Measurements from ENCODE around the gene CFL1. TPM values are rescaled to one million over a fixed set of nuclear protein-coding genes. Genes with fewer than 3 reads are reported as not detected.
A peak's percentile ranks its signal among the peaks of the same experiment; 100 is the strongest.

Gene CFL1
- total RNA-seq, 2 donors from 2014 or later = 565 to 797 TPM

GRCh38 chr11:65891219-65892136 lies 33.5 kb upstream of the CFL1 start:
- H3K4me1 ChIP-seq (ENCODE audit: control insufficient read depth in 1 of 2, low read depth in 2 of 2) = peaks cover 25 to 63% of the 10 kb centered on the region in 2 donors
- ATAC-seq (ENCODE audit: insufficient number of reproducible peaks, low FRiP score, low read depth) (no peak), DNase-seq (ENCODE audit: low spot score) (no peak)
- H3K36me3 ChIP-seq = no peaks in the 10 kb centered on the region
- H3K9me3 ChIP-seq = no peaks in the 10 kb centered on the region
- H3K4me3 ChIP-seq = peak overlapping the region; percentile 76
- TF ChIP-seq, protein P1, sequence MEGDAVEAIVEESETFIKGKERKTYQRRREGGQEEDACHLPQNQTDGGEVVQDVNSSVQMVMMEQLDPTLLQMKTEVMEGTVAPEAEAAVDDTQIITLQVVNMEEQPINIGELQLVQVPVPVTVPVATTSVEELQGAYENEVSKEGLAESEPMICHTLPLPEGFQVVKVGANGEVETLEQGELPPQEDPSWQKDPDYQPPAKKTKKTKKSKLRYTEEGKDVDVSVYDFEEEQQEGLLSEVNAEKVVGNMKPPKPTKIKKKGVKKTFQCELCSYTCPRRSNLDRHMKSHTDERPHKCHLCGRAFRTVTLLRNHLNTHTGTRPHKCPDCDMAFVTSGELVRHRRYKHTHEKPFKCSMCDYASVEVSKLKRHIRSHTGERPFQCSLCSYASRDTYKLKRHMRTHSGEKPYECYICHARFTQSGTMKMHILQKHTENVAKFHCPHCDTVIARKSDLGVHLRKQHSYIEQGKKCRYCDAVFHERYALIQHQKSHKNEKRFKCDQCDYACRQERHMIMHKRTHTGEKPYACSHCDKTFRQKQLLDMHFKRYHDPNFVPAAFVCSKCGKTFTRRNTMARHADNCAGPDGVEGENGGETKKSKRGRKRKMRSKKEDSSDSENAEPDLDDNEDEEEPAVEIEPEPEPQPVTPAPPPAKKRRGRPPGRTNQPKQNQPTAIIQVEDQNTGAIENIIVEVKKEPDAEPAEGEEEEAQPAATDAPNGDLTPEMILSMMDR (IDR thresholded peaks at IDR 0.05) = no peak
- H3K27ac ChIP-seq = peak overlapping the region; percentile 93 to 100
- H3K27me3 ChIP-seq (replicated peaks; ENCODE audit: insufficient read depth) = no peaks in the 10 kb centered on the region

- peak within 1 kb of the TSS; percentile 76 for H3K4me3 ChIP-seq
- peak; percentile 59 for ATAC-seq (ENCODE audit: insufficient number of reproducible peaks, low FRiP score, low read depth)
- no peaks in the 10 kb centered on the region for H3K9me3 ChIP-seq
- peaks cover 25 to 67% of the 10 kb centered on the region in 2 donors for H3K4me1 ChIP-seq (ENCODE audit: control insufficient read depth in 1 of 2, low read depth in 2 of 2)
- no peaks in the 10 kb centered on the region for H3K36me3 ChIP-seq
- no peaks in the 10 kb centered on the region for H3K27me3 ChIP-seq (replicated peaks; ENCODE audit: insufficient read depth)
- peak; percentile 95 for DNase-seq (ENCODE audit: low spot score)
- TF ChIP-seq, protein P1 (IDR thresholded peaks at IDR 0.05) = peak; percentile 13
- H3K27ac ChIP-seq = peak within 1 kb of the TSS; percentile 93 to 100
Observed at GRCh38 chr11:65890324-65891218, 32.6 kb upstream of the CFL1 start, which contains the start of gene CCDC85B. TSS of gene CCDC85B (plus strand) at chr11:65890673. CDS start at chr11:65890784, 111 bp downstream.

DNA sequence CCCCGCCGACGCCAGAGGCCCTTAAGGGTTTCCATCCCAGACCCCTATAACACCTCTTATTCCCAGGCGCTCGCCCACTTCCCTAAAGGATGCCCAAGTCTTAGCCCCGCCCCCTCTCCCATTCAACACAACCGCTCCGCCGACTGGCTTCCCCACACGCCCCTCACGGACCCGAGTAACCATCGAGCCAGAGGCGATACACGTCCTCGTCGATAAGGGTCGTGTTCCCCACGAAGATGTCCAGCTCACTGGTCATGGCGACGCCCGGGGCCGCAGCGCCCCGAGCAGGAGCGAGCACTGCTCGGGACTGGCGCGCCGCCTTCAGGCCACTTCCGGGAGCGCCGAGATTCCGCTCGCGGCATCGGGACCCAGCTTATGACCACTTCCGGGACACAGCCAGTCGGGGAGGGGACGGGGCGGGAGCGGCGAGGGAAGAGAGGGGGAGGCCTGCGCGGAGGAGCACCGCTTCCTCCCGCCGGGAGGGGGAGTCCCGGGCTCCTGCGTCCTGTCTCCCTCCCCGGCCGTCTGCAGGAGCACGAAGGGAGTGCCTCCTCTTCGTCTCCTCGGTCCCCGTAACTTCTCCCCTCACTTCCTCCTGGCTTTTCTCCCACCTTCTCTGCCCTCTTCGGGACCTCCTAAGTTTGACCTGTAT lies 30.3 kb upstream of the CFL1 start, which contains the start of gene FIBP:
Gene FIBP (minus strand): TSS at position 309 of the 652 bp plus-strand sequence. CDS start 53 bp downstream, at position 256.
- peak; percentile 91 for DNase-seq (ENCODE audit: low spot score)
- Histone ChIP-seq H3K27ac (peak within 1 kb of the TSS; percentile 93 to 100), H3K27me3 (replicated peaks; ENCODE audit: insufficient read depth) (no peaks in the 10 kb centered on the region), H3K36me3 (peaks cover 10% of the 10 kb centered on the region), H3K9me3 (no peaks in the 10 kb centered on the region), H3K4me3 (peak within 1 kb of the TSS; percentile 76), H3K4me1 (ENCODE audit: control insufficient read depth in 1 of 2, low read depth in 2 of 2) (peaks cover 25 to 57% of the 10 kb centered on the region in 2 donors)
- TF ChIP-seq, protein P1 (IDR thresholded peaks at IDR 0.05) = peak; percentile 87
- ATAC-seq (ENCODE audit: insufficient number of reproducible peaks, low FRiP score, low read depth) = peak; percentile 55

- DNase-seq (ENCODE audit: low spot score) = no peak
- peak; percentile 0 for ATAC-seq (ENCODE audit: insufficient number of reproducible peaks, low FRiP score, low read depth)
- H3K27ac ChIP-seq = peak overlapping the region; percentile 85 to 93
- H3K36me3 ChIP-seq = peaks cover 15% of the 10 kb centered on the region
- no peaks in the 10 kb centered on the region for H3K9me3 ChIP-seq
- TF ChIP-seq, protein P1 (IDR thresholded peaks at IDR 0.05) = no peak
- H3K4me3 ChIP-seq = peak overlapping the region; percentile 76
- peaks cover 21 to 51% of the 10 kb centered on the region in 2 donors for H3K4me1 ChIP-seq (ENCODE audit: control insufficient read depth in 1 of 2, low read depth in 2 of 2)
- no peaks in the 10 kb centered on the region for H3K27me3 ChIP-seq (replicated peaks; ENCODE audit: insufficient read depth)
Observed at GRCh38 chr11:65887723-65888162, 29.8 kb upstream of the CFL1 start.
